Right lobe of liver (tissue), 6 donors: Measurements from ENCODE around the gene IL3. TPM values are rescaled to one million over a fixed set of nuclear protein-coding genes. Genes with fewer than 3 reads are reported as not detected.

Source experiments
- ATAC-seq, 4 donors: fragments of 200-7000 bp; cut with Tn5 transposase; one replicate each; pipeline ENCODE4 v1.9.1; 2020; ENCODE audit warnings: mild to moderate bottlenecking in 4 of 4, moderate library complexity in 4 of 4
- DNase-seq, 3 donors: peaks; one replicate each; pipeline ENCODE4 v3.0.0-alpha.2; 2020
- H3K27ac ChIP-seq, 3 donors: fragments of 200-600 bp; one replicate each; pipeline ENCODE4 v1.8.0; 2022
- H3K27me3 ChIP-seq, 2 donors: fragments of 200-600 bp; one replicate each; pipeline ENCODE4 v1.8.0; 2022
- H3K36me3 ChIP-seq, 4 donors: fragments of 200-600 bp; sonication (generic) in 1 of 4; one replicate each; pipeline versions ENCODE4 v1.5.1 to v1.8.0; 2017 to 2022; ENCODE audit warnings: control low read depth in 1 of 4
- H3K4me1 ChIP-seq, 4 donors: fragments of 200-600 bp; sonication (generic) in 1 of 4; one replicate each; pipeline versions ENCODE4 v1.5.1 to v1.8.0; 2017 to 2022; ENCODE audit warnings: control low read depth in 1 of 4
- H3K4me3 ChIP-seq, 3 donors: fragments of 200-600 bp; one replicate each; pipeline ENCODE4 v1.8.0; 2022
- H3K9me3 ChIP-seq, 4 donors: fragments of 200-600 bp; sonication (generic) in 1 of 4; one replicate each; pipeline versions ENCODE4 v1.5.1 to v1.8.0; 2017 to 2022; ENCODE audit warnings: control low read depth in 1 of 4
- CTCF ChIP-seq, 4 donors: fragments of 200-600 bp in 3 of 4; fragments of 450-650 bp in 1 of 4; IDR thresholded peaks; one replicate each; pipeline versions ENCODE4 v1.5.1 to v1.8.0; 2016 to 2022; ENCODE audit warnings: antibody characterized with exemption in 4 of 4, mild to moderate bottlenecking in 2 of 4
- POLR2A ChIP-seq: fragments of 450-650 bp; IDR thresholded peaks from one replicate; pipeline ENCODE4 v1.6.1; 2017; ENCODE audit warnings: antibody characterized with exemption, mild to moderate bottlenecking
- WGBS: methylation state at CpG from one replicate; pipeline ENCODE4 v1.1.6; 2018; ENCODE audit warnings: low coverage, low lambda C conversion rate; ENCODE audit not compliant: insufficient coverage; ENCODE audit errors: missing lambda C conversion rate; 5-methylcytosine and 5-hydroxymethylcytosine counted together
- intact Hi-C, 2 donors: fragments of 100-400 bp; cut with DNase I; formaldehyde crosslinking; loops; one replicate each; pipeline versions ENCODE4 v1.11.2 to v1.14.1; 2022
- total RNA-seq, 6 experiments: library from RNA; depleted of rRNA in 2 of 6; stranded (reverse); fragments of >200 nt in 2 of 6; fragmentation: NEBNext Ultra II Directional in 3 of 6; extraction: Animal tissue kit (Norgen Biotek cat#: 25700) in 3 of 6; gene quantifications; one replicate each; pipeline versions ENCODE4 v1.1.0 to v1.2.4, GENCODE V29; 2016 to 2023
- donor health status: DM: no; HTN: yes; CAD: no.
- donor health status: DM: no; HTN: no; CAD: no.
- donor health status: DM: no; HTN: no; CAD: no.
- donor health status: DM: no; HTN: yes; CAD: no.
- donor health status: DM: no; HTN: yes; CAD: no.

Gene IL3
- total RNA-seq, 6 experiments from 2014 or later = not detected

GRCh38 chr5:132057498-132058255, 2.8 kb upstream of the IL3 start:
- intact Hi-C loops = no loop called here
- Histone ChIP-seq H3K9me3 (no peaks in the 10 kb centered on the region), H3K27ac (no peak overlapping the region), H3K27me3 (no peaks in the 10 kb centered on the region), H3K4me3 (no peak overlapping the region), H3K4me1 (no peaks in the 10 kb centered on the region), H3K36me3 (no peaks in the 10 kb centered on the region)
- WGBS = 81% methylated on average over 12 of the region's 12 CpGs
- ATAC-seq (no peak), DNase-seq (peak in 2 of 3 donors; percentile 2 to 27)
- no peak for TF ChIP-seq CTCF (IDR thresholded peaks at IDR 0.05)
- no peak for TF ChIP-seq POLR2A

- Histone ChIP-seq H3K27ac (no peak overlapping the region), H3K36me3 (no peaks in the 10 kb centered on the region), H3K4me1 (no peaks in the 10 kb centered on the region), H3K27me3 (no peaks in the 10 kb centered on the region), H3K9me3 (no peaks in the 10 kb centered on the region), H3K4me3 (no peak overlapping the region)
- WGBS = 67% methylated on average over 3 of the region's 7 CpGs
- TF ChIP-seq POLR2A = no peak
- no peak for TF ChIP-seq CTCF (IDR thresholded peaks at IDR 0.05)
- ATAC-seq = no peak
- intact Hi-C loops = no loop called here
- no peak for DNase-seq
Measured at GRCh38 chr5:132058646-132059042, 1.8 kb upstream of the IL3 start.

GRCh38 chr5:132059043-132059695, 1.3 kb upstream of the IL3 start:
- no peaks in the 10 kb centered on the region for H3K9me3 ChIP-seq
- H3K27ac ChIP-seq = no peak overlapping the region
- DNase-seq (peak; percentile 14 to 35 (median 32)), ATAC-seq (no peak)
- no peaks in the 10 kb centered on the region for H3K27me3 ChIP-seq
- H3K36me3 ChIP-seq = no peaks in the 10 kb centered on the region
- TF ChIP-seq CTCF (IDR thresholded peaks at IDR 0.05) (no peak), POLR2A (no peak)
- intact Hi-C loops = no loop called here
- H3K4me3 ChIP-seq = no peak overlapping the region
- no peaks in the 10 kb centered on the region for H3K4me1 ChIP-seq
- 78% methylated on average over 7 of the region's 9 CpGs for WGBS

- no peak for TF ChIP-seq POLR2A
- TF ChIP-seq CTCF (IDR thresholded peaks at IDR 0.05) = no peak
- no peaks in the 10 kb centered on the region for H3K27me3 ChIP-seq
- no peak overlapping the region for H3K27ac ChIP-seq
- no peaks in the 10 kb centered on the region for H3K36me3 ChIP-seq
- H3K9me3 ChIP-seq = no peaks in the 10 kb centered on the region
- no peaks in the 10 kb centered on the region for H3K4me1 ChIP-seq
- H3K4me3 ChIP-seq = no peak overlapping the region
- intact Hi-C loops = no loop called here
- 50% methylated on average over 1 of the region's 13 CpGs for WGBS
- no peak for ATAC-seq
- DNase-seq = peak; percentile 13 to 44 (median 31)
Measured at GRCh38 chr5:132059696-132060500, 557 bp upstream of the IL3 start.
